ENCODE results near the gene EMILIN2.

EMILIN2 gene

GRCh38 chr18:2917259-2918047, 70.6 kb downstream of the EMILIN2 start:
- no peak for DNase-seq

DNA sequence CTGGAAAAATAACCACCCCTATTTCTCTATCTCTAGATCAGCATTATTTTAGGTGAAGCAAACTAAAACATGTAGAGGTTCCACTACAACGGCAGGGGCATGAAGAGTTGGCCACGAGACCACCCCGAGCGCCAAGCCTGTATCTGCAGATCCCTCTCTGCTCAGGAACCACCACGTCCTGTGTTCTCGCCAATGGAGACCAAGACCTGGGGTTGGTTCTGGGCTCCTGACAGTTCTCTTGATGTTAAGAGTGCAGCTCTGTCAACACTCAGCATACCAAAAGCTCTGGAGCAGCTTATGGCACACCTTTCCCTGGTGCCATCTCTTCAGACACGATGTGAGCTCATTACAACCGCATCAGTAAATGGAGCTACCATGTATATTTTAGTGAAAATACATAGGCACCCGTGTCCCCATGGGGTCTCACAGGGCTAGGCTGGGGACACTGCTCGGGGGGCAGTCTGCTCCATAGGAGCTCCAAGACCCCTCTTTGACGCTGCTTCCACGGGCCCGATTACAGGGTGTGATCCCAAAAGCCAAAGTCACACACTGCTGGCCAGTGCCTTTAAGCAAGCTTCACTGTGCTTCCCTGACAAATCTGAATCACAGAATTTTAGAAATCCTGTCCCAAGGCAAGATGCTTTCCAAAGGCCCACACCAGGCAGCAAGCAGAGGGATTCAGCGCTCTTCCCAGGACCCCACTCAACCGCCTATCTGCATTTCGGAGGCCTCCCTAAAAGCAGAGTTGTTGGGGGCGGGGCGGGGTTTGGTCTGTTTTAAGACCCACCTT, 72.2 kb downstream of the EMILIN2 start:
- no peak for DNase-seq

GRCh38 chr18:2919600-2919999, 72.8 kb downstream of the EMILIN2 start:
- DNase-seq, result no peak

DNA sequence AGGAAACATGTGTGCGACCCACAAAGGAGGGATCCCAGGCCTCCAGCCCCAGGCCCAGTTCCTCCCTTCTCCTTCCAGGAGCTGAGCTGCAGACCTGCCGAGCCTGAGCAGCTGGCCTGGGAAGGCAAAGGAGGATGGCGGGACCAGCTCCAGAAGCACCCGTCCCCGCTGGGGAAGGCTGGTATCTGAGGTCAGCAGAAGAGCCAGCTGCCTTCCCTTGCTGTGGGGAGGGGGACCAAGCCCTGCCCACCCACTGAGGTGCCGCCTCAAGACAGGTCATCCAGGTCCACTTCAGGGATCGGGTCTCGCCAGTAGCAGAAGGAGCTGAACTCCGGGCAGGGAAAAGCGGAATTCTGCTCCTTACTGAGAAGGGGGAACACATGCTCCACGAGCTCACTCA, 73.2 kb downstream of the EMILIN2 start:
- no peak for DNase-seq

GRCh38 chr18:2920546-2921343, 73.9 kb downstream of the EMILIN2 start:
- DNase-seq, result no peak

GRCh38 chr18:2921778-2922177, 75.0 kb downstream of the EMILIN2 start:
- no peak for DNase-seq

DNA sequence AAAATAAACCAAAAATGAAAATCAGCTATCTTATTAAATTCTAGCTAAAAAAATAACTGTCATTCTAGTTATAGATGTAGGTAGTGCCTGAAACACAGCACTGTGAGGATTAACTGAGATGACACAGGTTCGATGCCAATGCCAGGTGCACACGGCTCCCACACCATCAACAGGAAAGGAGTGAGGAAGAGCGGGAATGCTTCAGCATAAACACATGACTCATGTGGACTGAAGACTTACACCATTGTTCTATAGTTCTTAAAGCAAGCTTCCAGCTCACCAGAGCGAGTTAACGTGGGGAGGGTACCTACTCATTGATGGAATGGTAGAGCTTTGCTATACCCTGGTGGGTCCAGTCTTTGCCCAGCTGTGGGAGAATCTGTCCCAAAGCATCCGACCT, 76.7 kb downstream of the EMILIN2 start:
- no peak for DNase-seq

DNA sequence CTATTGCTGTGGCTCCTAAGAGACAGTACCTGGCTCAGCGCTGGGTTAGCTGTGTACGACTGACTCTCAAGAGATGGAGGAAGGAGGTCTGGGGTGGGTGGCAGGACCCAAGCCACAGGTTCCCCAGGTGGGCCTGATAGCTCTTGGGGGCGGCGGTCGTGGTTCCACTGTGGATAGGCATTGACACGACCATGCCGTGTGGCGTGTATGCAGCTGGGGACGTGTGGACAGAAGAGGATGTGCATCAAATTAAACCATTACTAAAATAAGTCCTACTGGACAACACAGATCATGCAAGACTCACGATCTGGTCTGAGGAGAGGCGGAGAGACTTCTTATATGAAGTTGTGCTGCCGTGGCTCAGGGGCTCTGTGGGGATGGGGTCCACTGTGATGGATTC, 78.1 kb downstream of the EMILIN2 start:
- no peak for DNase-seq

DNA sequence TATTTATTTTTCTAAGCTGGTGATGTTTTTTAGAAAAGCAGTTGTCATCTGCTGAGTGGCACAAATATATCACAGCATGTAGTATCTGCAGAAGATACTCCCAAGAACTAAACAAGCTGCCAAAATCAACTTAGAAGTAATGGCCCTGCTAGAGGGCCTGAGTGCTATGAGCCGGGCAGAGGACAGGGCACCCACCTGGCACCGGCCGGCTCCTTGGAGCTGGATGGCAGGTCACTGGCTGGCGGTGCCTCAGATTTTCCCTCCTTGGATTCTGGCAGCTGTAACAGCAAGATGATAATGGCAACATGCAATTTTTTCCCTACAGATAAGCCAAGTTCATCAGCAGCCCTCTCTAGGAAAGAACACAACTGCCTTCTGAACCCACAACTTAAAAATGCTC, 79.7 kb downstream of the EMILIN2 start:
- no peak for DNase-seq

DNA sequence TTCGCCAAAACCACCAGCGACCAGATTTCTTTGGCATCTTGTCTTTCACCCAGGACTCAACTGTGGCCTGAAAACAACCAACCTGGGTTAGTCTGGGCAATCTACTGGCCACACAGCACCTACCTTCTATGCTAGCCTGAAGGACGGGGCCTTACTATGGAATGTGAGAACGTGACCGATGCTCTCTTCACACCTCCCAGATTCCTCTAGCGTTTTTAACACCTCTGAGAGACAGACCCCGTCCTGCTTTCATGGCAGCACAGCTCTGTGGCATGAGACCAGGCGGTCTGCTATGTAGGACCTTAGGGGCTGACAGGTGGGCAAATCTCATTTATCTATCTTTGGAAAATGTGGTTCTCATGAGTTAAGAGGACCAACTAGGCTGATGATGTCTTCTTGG, 80.9 kb downstream of the EMILIN2 start:
- DNase-seq, result no peak

DNA sequence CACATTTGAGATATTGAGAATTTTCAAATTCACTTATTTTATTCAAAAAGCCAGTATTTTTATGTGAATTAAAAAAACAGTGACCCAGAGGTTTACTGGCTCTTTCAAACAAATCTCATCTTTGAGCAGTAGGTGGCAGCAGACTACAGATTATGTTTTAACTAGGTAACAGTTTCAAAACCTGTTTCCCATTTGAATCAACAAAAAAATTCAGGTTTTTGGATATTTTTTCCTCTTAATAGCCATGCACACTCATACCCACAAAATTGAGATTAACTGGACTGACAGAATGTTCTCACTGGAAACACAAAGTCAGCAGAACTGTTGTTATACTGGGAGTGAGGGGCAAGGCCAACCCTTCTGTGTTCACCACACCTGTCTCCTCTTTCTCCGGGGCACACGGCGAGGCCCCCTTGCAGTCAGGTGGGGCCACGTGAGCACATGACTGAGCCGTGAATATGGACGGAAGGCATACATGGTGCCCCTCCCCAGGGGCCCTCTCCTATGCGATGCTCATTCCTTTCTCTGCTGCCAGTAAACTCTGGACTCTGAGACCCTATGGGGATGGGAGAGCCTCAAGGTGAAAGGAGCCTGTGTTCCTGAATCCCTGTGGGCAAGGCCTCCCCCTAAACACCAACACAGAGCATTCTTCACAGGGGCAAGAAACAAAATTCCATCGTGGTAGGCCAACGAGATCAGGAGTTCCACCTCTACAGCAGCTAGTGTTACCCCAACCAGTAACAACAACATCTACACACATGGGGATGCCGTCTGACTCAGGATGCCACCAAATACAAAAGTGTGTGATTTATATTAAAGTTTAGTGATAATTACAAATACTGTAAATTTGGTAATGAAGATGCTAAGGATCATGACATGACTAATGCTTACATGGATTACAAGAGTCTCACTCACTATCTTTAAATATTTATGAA, 85.7 kb downstream of the EMILIN2 start:
- peak; percentile 53 to 66 for DNase-seq

DNA sequence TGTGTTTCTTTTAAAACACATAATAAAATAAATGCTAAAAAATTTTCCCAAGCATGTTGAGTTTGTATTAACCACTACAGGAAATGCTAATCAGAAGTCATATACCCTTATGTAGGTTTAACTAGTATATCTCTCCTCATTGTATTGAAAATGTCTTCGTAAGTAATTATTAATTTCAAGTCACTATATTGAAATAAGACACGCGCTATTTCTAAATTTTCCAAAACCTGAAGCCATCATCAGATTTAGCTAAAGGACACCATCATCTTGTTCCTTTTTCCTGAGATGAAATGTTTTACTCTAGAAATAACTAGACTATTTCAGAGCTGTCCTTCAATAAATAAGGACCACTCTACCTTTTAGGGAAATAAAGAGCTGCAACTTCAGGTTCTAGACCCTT, 87.2 kb downstream of the EMILIN2 start:
- DNase-seq, result no peak

DNA sequence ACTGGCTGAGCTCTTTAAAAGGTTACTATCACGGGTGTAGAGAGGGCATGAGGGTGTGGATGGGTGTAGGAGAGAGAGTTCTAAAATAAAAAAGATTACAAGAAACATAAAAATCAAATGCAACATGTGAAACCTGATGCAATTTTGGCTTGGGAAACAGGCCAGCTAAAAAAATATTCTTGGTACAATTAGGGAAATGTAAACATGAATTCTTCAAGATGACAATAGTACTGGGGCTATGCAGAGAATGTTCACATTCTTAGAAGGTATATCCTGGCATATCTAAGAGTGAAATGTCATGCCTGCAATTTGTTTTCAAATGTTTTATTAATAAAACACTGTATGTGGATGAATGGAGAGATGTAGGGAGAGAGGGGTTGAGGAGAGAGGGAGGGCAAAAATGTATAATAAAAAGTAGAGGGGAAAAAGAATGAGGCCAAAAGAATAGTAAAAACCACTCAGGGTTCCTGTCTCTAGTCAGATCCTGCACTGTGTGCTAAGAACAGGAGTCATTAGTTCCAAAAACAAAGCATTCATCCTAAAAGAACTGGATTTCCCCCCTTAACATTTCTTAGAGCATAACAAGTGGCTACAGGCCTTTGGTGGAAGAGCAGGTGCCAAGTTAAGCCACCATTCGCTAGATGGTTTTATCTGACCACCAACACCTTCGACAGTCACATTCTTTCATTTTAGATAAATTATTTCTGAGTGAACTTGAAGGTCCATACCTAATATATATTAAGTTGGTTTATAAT, 88.8 kb downstream of the EMILIN2 start:
- no peak for DNase-seq

GRCh38 chr18:2939317-2939716, 92.5 kb downstream of the EMILIN2 start:
- DNase-seq, result no peak

- DNase-seq, result no peak
Observed at GRCh38 chr18:2948038-2948437, 101.2 kb downstream of the EMILIN2 start.

DNA sequence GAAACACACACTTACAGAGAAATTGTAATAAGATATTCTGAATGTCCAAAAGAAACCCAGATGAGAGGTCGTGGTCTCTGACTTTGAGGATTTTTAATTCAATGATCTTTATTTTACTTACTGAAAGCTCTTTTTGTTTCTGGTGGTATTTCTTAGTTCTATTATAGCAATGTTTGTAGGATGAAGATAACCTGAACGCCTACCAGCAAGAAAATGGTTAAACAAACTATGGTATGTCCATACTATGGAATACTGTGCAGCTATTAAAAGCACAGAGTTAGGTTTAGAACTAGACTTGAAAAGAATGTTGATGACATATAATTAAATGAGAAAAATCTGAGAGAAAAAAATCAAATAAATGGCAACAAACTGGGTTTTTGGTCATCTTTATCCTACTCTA, 105.8 kb downstream of the EMILIN2 start:
- no peak for DNase-seq

GRCh38 chr18:2953935-2954653, 107.3 kb downstream of the EMILIN2 start:
- DNase-seq, result no peak

GRCh38 chr18:2954869-2955645, 108.3 kb downstream of the EMILIN2 start:
- no peak for DNase-seq

DNA sequence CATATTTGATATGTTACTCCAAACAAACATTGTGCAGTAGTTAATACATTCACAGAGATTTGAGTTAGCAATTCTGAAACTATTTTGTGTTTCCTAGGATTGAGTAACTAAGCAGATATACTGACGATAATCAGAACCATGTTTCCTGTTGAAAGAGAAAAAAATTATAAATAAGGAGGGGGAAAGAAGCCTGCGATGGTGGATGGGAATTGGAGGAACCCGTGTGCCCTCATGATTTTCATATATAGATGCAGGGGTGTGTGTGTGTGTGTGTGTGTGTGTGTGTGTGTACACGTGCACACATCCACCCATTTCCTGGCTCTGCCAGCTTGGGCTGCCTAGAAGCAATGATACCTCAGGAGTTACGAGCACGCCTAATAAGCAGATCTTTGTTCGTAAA, 109.2 kb downstream of the EMILIN2 start:
- no peak for DNase-seq

GRCh38 chr18:2958819-2959298, 112.1 kb downstream of the EMILIN2 start:
- no peak for DNase-seq
